Activated CD4-positive, alpha-beta memory T cell treated with anti-CD3 and anti-CD28 coated beads, Interleukin-2, amount 10 ng/mL, durations not matched to agents 7 days and 5 days (primary cell): ENCODE data around the gene ATP13A4. TPM values are rescaled to one million over a fixed set of nuclear protein-coding genes. Genes with fewer than 3 reads are reported as not detected.

Source experiments
- CTCF ChIA-PET: fragments of 350-600 bp; sonication (Branson Sonifier 250); formaldehyde crosslinking; loops from one replicate; lab custom pipeline; 2021; ENCODE audit warnings: antibody characterized with exemption, inconsistent platforms; lab: Charles Lee
- POLR2A ChIA-PET: fragments of 350-600 bp; sonication (Branson Sonifier 250); formaldehyde crosslinking; loops from one replicate; lab custom pipeline; 2021; ENCODE audit warnings: antibody characterized with exemption; lab: Charles Lee
- DNase-seq: peaks from one replicate; pipeline ENCODE4 v3.0.0-alpha.2; 2020
- H3K27ac Mint-ChIP-seq: one replicate; pipeline ENCODE4 v1.8.0; 2021; ENCODE audit warnings: mild to moderate bottlenecking, mixed read lengths
- H3K27me3 Mint-ChIP-seq: one replicate; pipeline ENCODE4 v1.8.0; 2021; ENCODE audit warnings: mixed read lengths
- H3K36me3 Mint-ChIP-seq: one replicate; pipeline ENCODE4 v1.8.0; 2021; ENCODE audit warnings: low read depth, mixed read lengths
- H3K4me1 Mint-ChIP-seq: one replicate; pipeline ENCODE4 v1.8.0; 2021; ENCODE audit warnings: mixed read lengths
- H3K4me3 Mint-ChIP-seq: one replicate; pipeline ENCODE4 v1.8.0; 2021; ENCODE audit warnings: mild to moderate bottlenecking, mixed read lengths
- H3K9me3 Mint-ChIP-seq: one replicate; pipeline ENCODE4 v1.8.0; 2021; ENCODE audit warnings: mixed read lengths
- total RNA-seq, 2 experiments: library from RNA; stranded (reverse); gene quantifications; one replicate each; pipeline ENCODE4 v1.2.3, GENCODE V29; 2021

The ATP13A4 gene
- total RNA-seq, 2 experiments from 2014 or later = 1.7 to 1.8 TPM

DNA sequence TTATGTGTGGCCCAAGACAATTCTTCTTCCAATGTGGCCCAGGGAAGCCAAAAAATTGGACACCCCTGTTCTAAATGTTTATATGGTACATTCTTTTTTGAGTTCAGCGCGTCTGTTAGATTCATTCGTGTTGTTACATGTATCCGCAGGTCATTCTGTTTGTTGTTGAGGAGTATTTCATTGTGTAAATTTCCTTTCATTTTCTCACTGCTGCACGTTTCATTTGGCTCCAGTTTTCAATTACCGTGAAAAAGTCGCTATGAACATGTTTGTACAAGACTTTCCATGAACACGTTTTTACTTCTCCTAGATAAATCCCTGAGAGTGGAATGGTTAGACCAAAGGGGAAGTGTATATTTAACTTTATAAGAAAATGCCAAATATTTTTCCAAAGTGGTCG, 30.8 kb upstream of the ATP13A4 start:
- Mint-ChIP-seq H3K4me3 (no peak overlapping the region), H3K27ac (no peak overlapping the region), H3K4me1 (peaks cover 3% of the 10 kb centered on the region), H3K36me3 (no peaks in the 10 kb centered on the region), H3K27me3 (no peaks in the 10 kb centered on the region), H3K9me3 (no peaks in the 10 kb centered on the region)
- POLR2A ChIA-PET = no interaction called here
- CTCF ChIA-PET = interaction anchor here (0.6 kb wide), 1 partner anchor 42 kb away, joined by 4 read pairs; no protein-coding TSS in a partner anchor
- DNase-seq = no peak

DNA sequence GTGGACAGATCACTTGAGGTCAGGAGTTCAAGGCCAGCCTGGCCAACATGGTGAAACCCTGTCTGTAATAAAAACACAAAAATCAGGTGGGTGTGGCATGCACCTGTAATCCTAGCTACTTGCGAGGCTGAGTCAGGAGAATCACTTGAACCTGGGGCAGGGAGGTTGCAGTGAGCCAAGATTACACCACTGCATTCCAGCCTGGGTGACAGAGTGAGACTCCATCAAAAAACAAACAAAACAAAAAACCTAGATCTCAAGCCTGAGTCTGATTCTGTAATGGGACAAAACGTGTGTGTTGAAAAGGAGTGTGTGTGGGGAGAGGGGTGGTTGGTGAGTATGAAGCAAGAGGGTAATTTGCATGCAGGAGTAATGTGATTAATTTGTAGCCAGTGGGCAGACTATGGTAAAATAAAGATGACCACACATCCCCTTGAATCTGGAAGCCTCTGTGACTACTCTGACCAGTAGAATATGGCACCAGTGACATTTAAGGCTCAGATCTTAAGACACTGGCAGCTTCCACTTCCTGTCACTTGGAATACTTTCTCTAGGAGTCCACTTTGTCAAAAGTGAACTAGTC, 19.9 kb upstream of the ATP13A4 start:
- DNase-seq = no peak
- Mint-ChIP-seq H3K36me3 (no peaks in the 10 kb centered on the region), H3K4me3 (no peak overlapping the region), H3K27ac (no peak overlapping the region), H3K27me3 (no peaks in the 10 kb centered on the region), H3K4me1 (peaks cover 3% of the 10 kb centered on the region), H3K9me3 (no peaks in the 10 kb centered on the region)
- POLR2A ChIA-PET = no interaction called here
- CTCF ChIA-PET = interaction anchor here (1.2 kb wide), 1 partner anchor 116 kb away, joined by 3 read pairs; no protein-coding TSS in a partner anchor

DNA sequence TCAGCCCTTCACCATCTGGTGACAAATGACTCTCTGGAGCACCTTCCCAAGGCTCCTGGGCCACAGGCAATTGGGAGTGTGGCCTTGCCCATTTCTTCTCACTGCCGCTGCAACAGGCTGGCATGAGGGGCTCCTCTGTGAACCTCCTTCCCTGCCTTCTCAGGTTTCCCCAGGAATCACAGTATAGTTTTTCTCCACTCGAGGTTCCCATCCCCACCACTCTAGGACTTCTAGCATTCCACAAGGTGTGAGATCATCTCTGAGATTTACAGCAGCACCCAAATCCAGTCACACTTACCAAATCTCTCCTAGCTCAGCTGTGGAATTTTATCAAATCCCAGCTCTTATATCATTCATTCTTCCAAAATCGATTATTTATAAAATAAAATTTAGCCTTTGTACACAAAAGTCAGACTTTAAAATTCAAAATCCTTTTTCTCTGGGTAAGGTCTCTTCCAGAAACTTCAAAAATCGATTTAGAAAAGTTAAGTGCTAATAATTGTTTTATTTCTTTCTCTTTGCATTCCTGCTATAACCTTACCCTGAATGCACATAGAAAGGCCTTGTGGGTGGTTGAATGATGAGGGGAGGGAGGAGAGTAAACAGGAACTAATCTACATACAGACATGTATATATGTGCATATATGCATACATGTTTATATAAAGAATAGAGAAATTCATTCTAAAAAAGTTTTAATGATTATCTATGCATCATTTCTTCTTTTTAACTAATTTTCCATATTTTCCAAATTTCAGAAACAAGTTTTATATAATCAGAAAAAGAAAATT, 18.9 kb upstream of the ATP13A4 start:
- ChIA-PET CTCF (interaction anchor here (0.9 to 2.3 kb wide), 6 partner anchors 10 to 760 kb away, joined by 3 to 25 read pairs (median 4); no protein-coding TSS in a partner anchor), POLR2A (no interaction called here)
- no peak overlapping the region for H3K27ac Mint-ChIP-seq
- peaks cover 3% of the 10 kb centered on the region for H3K4me1 Mint-ChIP-seq
- no peaks in the 10 kb centered on the region for H3K36me3 Mint-ChIP-seq
- no peak for DNase-seq
- no peak overlapping the region for H3K4me3 Mint-ChIP-seq
- no peaks in the 10 kb centered on the region for H3K27me3 Mint-ChIP-seq
- no peaks in the 10 kb centered on the region for H3K9me3 Mint-ChIP-seq

DNA sequence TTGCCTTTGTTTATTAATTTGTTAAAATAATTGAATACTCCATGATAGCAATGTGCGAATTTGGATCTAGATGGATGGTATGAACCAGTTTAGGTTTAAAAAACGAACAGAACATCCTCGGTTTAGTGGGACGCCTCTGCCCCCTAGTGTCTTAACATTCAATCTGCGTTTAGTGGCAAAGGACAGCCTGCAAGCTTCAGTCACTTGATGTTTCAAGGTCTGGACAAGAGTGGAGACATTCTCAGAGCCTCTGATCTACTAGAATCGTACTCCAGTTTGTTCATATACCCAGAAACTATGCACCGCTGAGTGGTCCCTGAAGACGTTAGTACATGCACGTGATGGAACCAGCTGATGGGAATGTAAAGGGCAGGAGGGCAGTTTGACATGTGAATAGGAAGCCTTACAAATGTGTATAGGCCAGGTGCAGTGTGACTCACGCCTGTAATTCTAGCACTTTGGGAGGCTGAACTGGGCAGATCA, 17.8 kb upstream of the ATP13A4 start:
- no peaks in the 10 kb centered on the region for H3K9me3 Mint-ChIP-seq
- CTCF ChIA-PET = interaction anchor here (0.7 to 2.3 kb wide), 13 partner anchors 10 to 1008 kb away, joined by 3 to 25 read pairs (median 4); no protein-coding TSS in a partner anchor
- H3K4me3 Mint-ChIP-seq = no peak overlapping the region
- peaks cover 3% of the 10 kb centered on the region for H3K4me1 Mint-ChIP-seq
- DNase-seq = peak; percentile 54
- no peaks in the 10 kb centered on the region for H3K27me3 Mint-ChIP-seq
- no peak overlapping the region for H3K27ac Mint-ChIP-seq
- no peaks in the 10 kb centered on the region for H3K36me3 Mint-ChIP-seq
- POLR2A ChIA-PET = no interaction called here

DNA sequence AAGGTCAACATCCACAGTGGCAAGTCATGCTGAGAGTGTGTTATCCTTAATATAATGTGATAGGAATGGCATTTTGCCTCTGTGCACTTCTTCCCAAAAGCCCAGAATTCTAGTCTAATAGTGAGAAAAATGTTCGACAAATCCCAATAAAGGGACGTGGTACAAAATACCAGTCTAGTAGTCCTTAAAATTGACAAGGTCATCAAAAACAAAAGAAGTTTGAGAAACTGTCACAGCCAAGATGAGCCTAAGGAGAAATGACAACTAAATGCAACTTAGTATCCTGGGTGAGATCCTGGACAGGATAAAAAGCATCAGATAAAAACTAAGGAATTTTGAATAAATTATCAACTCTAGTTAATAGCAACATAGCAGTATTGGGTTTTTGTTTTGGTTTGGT, 14.4 kb upstream of the ATP13A4 start:
- DNase-seq = no peak
- CTCF ChIA-PET = no interaction called here
- peaks cover 3% of the 10 kb centered on the region for H3K4me1 Mint-ChIP-seq
- H3K36me3 Mint-ChIP-seq = no peaks in the 10 kb centered on the region
- H3K27me3 Mint-ChIP-seq = no peaks in the 10 kb centered on the region
- POLR2A ChIA-PET = interaction anchor here (1.3 kb wide), 1 partner anchor 10 kb away, joined by 3 read pairs; no protein-coding TSS in a partner anchor
- H3K4me3 Mint-ChIP-seq = no peak overlapping the region
- no peak overlapping the region for H3K27ac Mint-ChIP-seq
- H3K9me3 Mint-ChIP-seq = no peaks in the 10 kb centered on the region

DNA sequence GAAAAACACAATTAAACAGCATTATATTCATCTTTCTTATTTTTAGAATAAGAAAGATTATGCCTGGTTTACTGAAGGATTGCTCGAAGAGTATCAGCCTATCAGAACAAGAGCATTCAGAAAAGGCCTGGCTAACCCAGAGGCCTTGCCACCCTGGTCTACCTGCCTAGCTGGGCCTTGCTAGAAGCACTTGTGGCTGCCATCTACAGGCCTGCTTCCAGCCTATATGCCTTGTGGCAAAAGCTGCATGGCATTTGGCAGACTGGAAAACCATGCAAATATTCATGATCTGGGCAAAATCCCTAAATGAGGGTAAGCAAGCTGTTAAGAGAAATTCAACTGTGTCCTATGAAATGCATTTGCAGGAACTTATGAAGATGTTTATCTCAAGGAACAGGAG, 9.3 kb upstream of the ATP13A4 start:
- H3K27me3 Mint-ChIP-seq = no peaks in the 10 kb centered on the region
- CTCF ChIA-PET = no interaction called here
- H3K4me3 Mint-ChIP-seq = no peak overlapping the region
- no peaks in the 10 kb centered on the region for H3K4me1 Mint-ChIP-seq
- H3K36me3 Mint-ChIP-seq = no peaks in the 10 kb centered on the region
- no peak for DNase-seq
- H3K27ac Mint-ChIP-seq = no peak overlapping the region
- no peaks in the 10 kb centered on the region for H3K9me3 Mint-ChIP-seq
- POLR2A ChIA-PET = no interaction called here

DNA sequence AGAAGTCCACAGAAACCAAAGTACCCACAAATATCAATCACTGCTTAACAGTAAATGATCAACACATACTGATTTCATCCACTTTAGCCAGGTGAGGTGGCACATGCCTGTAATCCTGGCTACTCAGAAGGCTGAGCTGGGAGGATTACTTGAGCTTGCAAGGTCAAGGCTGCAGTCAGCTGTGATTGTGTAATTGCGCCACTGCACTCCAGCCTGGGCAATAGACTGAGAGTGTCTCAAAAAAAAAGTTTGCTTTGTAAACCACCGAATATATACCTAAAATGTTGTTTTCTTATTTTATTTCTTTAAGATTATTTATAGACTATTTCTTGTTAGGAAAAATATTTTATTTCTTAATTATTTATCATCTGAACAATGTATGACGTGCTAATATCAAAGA, 8.7 kb upstream of the ATP13A4 start:
- no peak for DNase-seq
- CTCF ChIA-PET = interaction anchor here (1.4 kb wide), 1 partner anchor 9 kb away, joined by 5 read pairs; no protein-coding TSS in a partner anchor
- Mint-ChIP-seq H3K9me3 (no peaks in the 10 kb centered on the region), H3K4me3 (no peak overlapping the region), H3K4me1 (no peaks in the 10 kb centered on the region), H3K27ac (no peak overlapping the region), H3K36me3 (no peaks in the 10 kb centered on the region), H3K27me3 (no peaks in the 10 kb centered on the region)
- POLR2A ChIA-PET = no interaction called here

DNA sequence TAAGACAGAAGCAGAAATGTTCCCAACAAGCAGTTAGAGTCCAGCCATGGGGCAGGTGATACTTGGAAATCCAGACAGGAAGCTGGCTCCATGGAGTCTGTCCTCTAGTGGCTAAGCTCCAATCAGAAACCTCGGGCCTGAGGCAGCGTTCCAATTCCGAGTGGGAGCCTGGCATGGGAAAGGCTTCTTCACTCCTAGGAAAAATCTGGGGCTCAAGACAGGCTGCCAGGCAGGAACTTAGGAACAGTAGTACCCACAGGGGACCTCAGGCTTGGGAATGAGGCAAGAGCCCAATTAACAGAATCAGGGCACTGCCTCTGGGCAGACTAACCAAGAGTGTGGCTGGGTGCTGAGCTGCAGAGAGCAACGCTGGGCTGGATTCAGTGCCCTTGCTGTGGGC, 6.2 kb upstream of the ATP13A4 start:
- Mint-ChIP-seq H3K4me1 (no peaks in the 10 kb centered on the region), H3K27ac (no peak overlapping the region), H3K9me3 (no peaks in the 10 kb centered on the region), H3K36me3 (no peaks in the 10 kb centered on the region), H3K27me3 (no peaks in the 10 kb centered on the region), H3K4me3 (no peak overlapping the region)
- ChIA-PET POLR2A (no interaction called here), CTCF (no interaction called here)
- DNase-seq = no peak

DNA sequence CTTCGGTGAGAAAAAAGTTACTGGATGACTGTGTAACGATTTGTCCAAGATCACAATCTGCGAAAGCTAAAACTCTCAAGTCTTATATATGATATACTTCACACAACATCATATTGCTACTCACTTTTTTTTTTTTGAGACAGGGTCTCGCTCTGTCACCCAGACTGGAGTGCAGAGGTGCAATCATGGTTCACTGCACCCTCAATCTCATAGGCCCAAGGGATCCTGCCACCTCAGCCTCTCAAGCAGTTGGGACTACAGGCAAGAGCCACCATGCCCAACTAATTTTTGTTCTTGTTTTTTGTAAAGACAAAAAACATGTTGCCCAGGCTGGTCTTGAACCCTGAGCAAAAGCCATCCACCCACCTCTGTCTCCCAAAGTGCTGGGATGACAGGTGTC, 5.4 kb upstream of the ATP13A4 start:
- Mint-ChIP-seq H3K9me3 (no peaks in the 10 kb centered on the region), H3K4me1 (no peaks in the 10 kb centered on the region), H3K27me3 (no peaks in the 10 kb centered on the region), H3K36me3 (no peaks in the 10 kb centered on the region), H3K4me3 (no peak overlapping the region), H3K27ac (no peak overlapping the region)
- POLR2A ChIA-PET = interaction anchor here (1.0 kb wide), 2 partner anchors 9 to 42 kb away, joined by 3 read pairs; no protein-coding TSS in a partner anchor
- CTCF ChIA-PET = no interaction called here
- DNase-seq = no peak

DNA sequence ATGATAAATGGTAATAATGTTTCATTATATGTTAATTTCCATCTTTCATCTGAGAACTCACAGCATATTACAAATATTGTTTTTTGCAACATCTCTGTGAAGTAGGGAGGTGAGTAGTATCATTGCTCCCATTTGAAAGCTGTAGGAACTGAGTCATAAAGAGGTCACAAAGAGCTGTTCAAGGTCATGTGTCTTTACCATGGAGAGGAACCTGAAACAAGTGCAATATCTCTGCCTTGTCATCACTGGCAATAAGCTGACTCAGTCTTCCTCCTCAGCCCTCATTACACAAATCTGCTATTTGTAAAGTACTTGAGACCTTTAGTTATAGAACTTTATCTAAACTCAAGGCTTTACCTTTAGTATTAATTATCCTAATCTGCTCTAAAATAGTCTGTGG, 4.4 kb upstream of the ATP13A4 start:
- no peaks in the 10 kb centered on the region for H3K36me3 Mint-ChIP-seq
- no peak overlapping the region for H3K27ac Mint-ChIP-seq
- no peak overlapping the region for H3K4me3 Mint-ChIP-seq
- DNase-seq = no peak
- peaks cover 3% of the 10 kb centered on the region for H3K27me3 Mint-ChIP-seq
- H3K4me1 Mint-ChIP-seq = no peaks in the 10 kb centered on the region
- no peaks in the 10 kb centered on the region for H3K9me3 Mint-ChIP-seq
- ChIA-PET CTCF (interaction anchor here (0.9 kb wide), 1 partner anchor 14 kb away, joined by 3 read pairs; no protein-coding TSS in a partner anchor), POLR2A (interaction anchor here (1.0 kb wide), 2 partner anchors 10 to 41 kb away, joined by 3 read pairs; no protein-coding TSS in a partner anchor)

DNA sequence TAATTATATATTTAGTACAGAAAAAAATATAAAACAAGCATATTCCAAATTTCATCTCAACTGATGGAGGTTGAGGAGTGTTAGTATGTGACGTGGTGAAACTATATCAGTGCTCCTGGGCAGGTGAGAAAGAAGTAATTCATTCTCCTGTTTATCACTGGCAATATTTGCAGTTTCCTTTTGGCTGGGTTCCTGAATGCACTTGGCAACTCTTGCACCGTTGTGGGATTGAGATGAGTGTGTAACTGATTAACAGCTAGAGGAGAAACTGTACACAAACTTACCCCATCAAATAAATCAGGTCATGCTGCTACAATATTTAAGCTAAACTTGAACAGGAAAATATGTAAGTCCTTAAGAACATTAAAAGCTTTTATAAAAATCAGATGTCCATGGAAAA, 2.1 kb upstream of the ATP13A4 start:
- peaks cover 3% of the 10 kb centered on the region for H3K27me3 Mint-ChIP-seq
- no peaks in the 10 kb centered on the region for H3K9me3 Mint-ChIP-seq
- H3K4me1 Mint-ChIP-seq = no peaks in the 10 kb centered on the region
- H3K36me3 Mint-ChIP-seq = no peaks in the 10 kb centered on the region
- H3K4me3 Mint-ChIP-seq = no peak overlapping the region
- ChIA-PET POLR2A (no interaction called here), CTCF (no interaction called here)
- no peak overlapping the region for H3K27ac Mint-ChIP-seq
- no peak for DNase-seq

DNA sequence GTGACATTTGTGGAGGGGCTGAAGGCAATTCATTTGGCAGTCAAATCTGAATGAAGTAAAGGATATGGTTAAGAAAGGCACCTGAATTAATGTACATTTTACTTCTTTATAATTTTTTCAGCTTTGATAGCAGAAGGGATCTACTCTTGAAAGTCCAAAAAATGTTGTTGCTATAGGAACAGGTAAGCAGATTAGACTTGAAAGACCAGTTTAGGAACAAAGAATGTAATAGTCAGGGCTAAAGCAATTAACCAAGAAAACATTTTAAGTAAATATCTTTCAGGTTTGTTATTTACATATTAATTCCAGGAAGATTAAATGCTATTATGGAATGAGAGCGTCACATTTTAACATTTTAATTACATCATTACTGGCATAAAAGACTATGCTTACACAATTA, 1.1 kb downstream of the ATP13A4 start:
- Mint-ChIP-seq H3K4me1 (no peaks in the 10 kb centered on the region), H3K27me3 (peaks cover 3% of the 10 kb centered on the region), H3K4me3 (no peak overlapping the region), H3K27ac (no peak overlapping the region), H3K9me3 (no peaks in the 10 kb centered on the region), H3K36me3 (no peaks in the 10 kb centered on the region)
- POLR2A ChIA-PET = no interaction called here
- CTCF ChIA-PET = no interaction called here
- no peak for DNase-seq

DNA sequence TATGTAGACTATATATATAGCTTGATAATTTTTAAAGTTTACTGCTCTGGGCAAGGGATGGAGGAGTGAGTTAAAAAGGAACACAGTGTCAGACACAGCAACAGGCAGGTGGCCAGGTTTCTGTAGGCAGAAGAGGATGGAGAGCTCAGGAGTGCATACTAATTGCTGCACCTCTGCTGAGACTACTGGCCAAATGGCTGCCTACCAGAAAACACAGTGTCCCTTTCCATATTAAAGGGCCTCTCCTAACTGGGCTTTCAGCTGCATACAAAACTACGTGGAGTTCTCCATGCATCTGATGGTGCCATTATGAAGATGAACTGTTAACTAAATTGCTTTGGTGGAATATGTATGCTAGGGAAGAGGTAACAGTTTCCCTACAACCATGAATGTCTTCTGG, 1.8 kb downstream of the ATP13A4 start:
- no peak for DNase-seq
- H3K4me1 Mint-ChIP-seq = no peaks in the 10 kb centered on the region
- no peaks in the 10 kb centered on the region for H3K36me3 Mint-ChIP-seq
- H3K27me3 Mint-ChIP-seq = peaks cover 3% of the 10 kb centered on the region
- no peak overlapping the region for H3K27ac Mint-ChIP-seq
- CTCF ChIA-PET = no interaction called here
- POLR2A ChIA-PET = no interaction called here
- no peaks in the 10 kb centered on the region for H3K9me3 Mint-ChIP-seq
- no peak overlapping the region for H3K4me3 Mint-ChIP-seq
